ENCODE measurements around the gene TSFM.

Gene TSFM

GRCh38 chr12:57746025-57746424 lies 36.6 kb upstream of the TSFM start:
- H3K9ac ChIP-seq (ENCODE audit: low read length in 5 of 5), result no peak overlapping the region
- H3K4me3 ChIP-seq (ENCODE audit: low read depth in 1 of 5, low read length in 5 of 5), result peak overlapping the region in 3 of 5 donors; percentile 92 to 96 (median 93)
- peak overlapping the region; percentile 99 for H3K27ac ChIP-seq (ENCODE audit: low read depth, low read length)
- peaks cover 0 to 4% (median 2%) of the 10 kb centered on the region in 5 donors for H3K27me3 ChIP-seq (ENCODE audit: control insufficient read depth in 5 of 5, insufficient read depth in 4 of 5, low read length in 5 of 5)
- H3K36me3 ChIP-seq (ENCODE audit: control insufficient read depth in 5 of 5, insufficient read depth in 5 of 5, low read length in 5 of 5), result peaks cover 13 to 44% (median 31%) of the 10 kb centered on the region in 5 donors
- peaks cover 5 to 26% (median 24%) of the 10 kb centered on the region in 5 donors for H3K4me1 ChIP-seq (ENCODE audit: control insufficient read depth in 5 of 5, insufficient read depth in 5 of 5, low read length in 5 of 5)
- H3K9me3 ChIP-seq (ENCODE audit: control insufficient read depth in 5 of 5, low read length in 5 of 5), result no peaks in the 10 kb centered on the region

- Histone ChIP-seq H3K9ac (ENCODE audit: low read length in 5 of 5) (no peak overlapping the region), H3K4me3 (ENCODE audit: low read depth in 1 of 5, low read length in 5 of 5) (no peak overlapping the region), H3K9me3 (ENCODE audit: control insufficient read depth in 5 of 5, low read length in 5 of 5) (no peaks in the 10 kb centered on the region), H3K4me1 (ENCODE audit: control insufficient read depth in 5 of 5, insufficient read depth in 5 of 5, low read length in 5 of 5) (peaks cover 10 to 38% (median 34%) of the 10 kb centered on the region in 5 donors), H3K36me3 (ENCODE audit: control insufficient read depth in 5 of 5, insufficient read depth in 5 of 5, low read length in 5 of 5) (peaks cover 13 to 44% (median 31%) of the 10 kb centered on the region in 5 donors), H3K27me3 (ENCODE audit: control insufficient read depth in 5 of 5, insufficient read depth in 4 of 5, low read length in 5 of 5) (no peaks in the 10 kb centered on the region), H3K27ac (ENCODE audit: low read depth, low read length) (no peak overlapping the region)
Measured at GRCh38 chr12:57749061-57749460, 33.5 kb upstream of the TSFM start.

- peaks cover 13 to 44% (median 31%) of the 10 kb centered on the region in 5 donors for H3K36me3 ChIP-seq (ENCODE audit: control insufficient read depth in 5 of 5, insufficient read depth in 5 of 5, low read length in 5 of 5)
- peak overlapping the region; percentile 66 to 92 (median 81) for H3K4me3 ChIP-seq (ENCODE audit: low read depth in 1 of 5, low read length in 5 of 5)
- no peaks in the 10 kb centered on the region for H3K9me3 ChIP-seq (ENCODE audit: control insufficient read depth in 5 of 5, low read length in 5 of 5)
- H3K4me1 ChIP-seq (ENCODE audit: control insufficient read depth in 5 of 5, insufficient read depth in 5 of 5, low read length in 5 of 5), result peaks cover 9 to 37% (median 30%) of the 10 kb centered on the region in 5 donors
- no peaks in the 10 kb centered on the region for H3K27me3 ChIP-seq (ENCODE audit: control insufficient read depth in 5 of 5, insufficient read depth in 4 of 5, low read length in 5 of 5)
- peak overlapping the region; percentile 74 to 92 (median 86) for H3K9ac ChIP-seq (ENCODE audit: low read length in 5 of 5)
- H3K27ac ChIP-seq (ENCODE audit: low read depth, low read length), result peak overlapping the region; percentile 94
Measured at GRCh38 chr12:57750561-57751431, 31.8 kb upstream of the TSFM start.

GRCh38 chr12:57751432-57751787 lies 31.2 kb upstream of the TSFM start:
- peak overlapping the region; percentile 94 for H3K27ac ChIP-seq (ENCODE audit: low read depth, low read length)
- no peaks in the 10 kb centered on the region for H3K9me3 ChIP-seq (ENCODE audit: control insufficient read depth in 5 of 5, low read length in 5 of 5)
- peak overlapping the region; percentile 74 to 92 (median 86) for H3K9ac ChIP-seq (ENCODE audit: low read length in 5 of 5)
- H3K27me3 ChIP-seq (ENCODE audit: control insufficient read depth in 5 of 5, insufficient read depth in 4 of 5, low read length in 5 of 5), result no peaks in the 10 kb centered on the region
- peaks cover 13 to 42% (median 31%) of the 10 kb centered on the region in 5 donors for H3K36me3 ChIP-seq (ENCODE audit: control insufficient read depth in 5 of 5, insufficient read depth in 5 of 5, low read length in 5 of 5)
- H3K4me3 ChIP-seq (ENCODE audit: low read depth in 1 of 5, low read length in 5 of 5), result peak overlapping the region; percentile 66 to 92 (median 81)
- H3K4me1 ChIP-seq (ENCODE audit: control insufficient read depth in 5 of 5, insufficient read depth in 5 of 5, low read length in 5 of 5), result peaks cover 9 to 37% (median 34%) of the 10 kb centered on the region in 5 donors

GRCh38 chr12:57751788-57752667 lies 30.6 kb upstream of the TSFM start, which contains the start of gene CDK4:
Gene CDK4 (minus strand): TSS chr12:57752310. CDS start chr12:57751717, 593 bp downstream.
- H3K9ac ChIP-seq (ENCODE audit: low read length in 5 of 5), result peak within 1 kb of the TSS; percentile 74 to 92 (median 86)
- H3K4me3 ChIP-seq (ENCODE audit: low read depth in 1 of 5, low read length in 5 of 5), result peak within 1 kb of the TSS; percentile 66 to 92 (median 81)
- peak within 1 kb of the TSS; percentile 94 for H3K27ac ChIP-seq (ENCODE audit: low read depth, low read length)
- H3K36me3 ChIP-seq (ENCODE audit: control insufficient read depth in 5 of 5, insufficient read depth in 5 of 5, low read length in 5 of 5), result peaks cover 11 to 36% (median 27%) of the 10 kb centered on the region in 5 donors
- no peaks in the 10 kb centered on the region for H3K27me3 ChIP-seq (ENCODE audit: control insufficient read depth in 5 of 5, insufficient read depth in 4 of 5, low read length in 5 of 5)
- H3K4me1 ChIP-seq (ENCODE audit: control insufficient read depth in 5 of 5, insufficient read depth in 5 of 5, low read length in 5 of 5), result peaks cover 9 to 42% (median 35%) of the 10 kb centered on the region in 5 donors
- H3K9me3 ChIP-seq (ENCODE audit: control insufficient read depth in 5 of 5, low read length in 5 of 5), result no peaks in the 10 kb centered on the region

- H3K9ac ChIP-seq (ENCODE audit: low read length in 5 of 5), result no peak overlapping the region
- H3K27ac ChIP-seq (ENCODE audit: low read depth, low read length), result peak overlapping the region; percentile 7
- peaks cover 5 to 31% (median 24%) of the 10 kb centered on the region in 5 donors for H3K36me3 ChIP-seq (ENCODE audit: control insufficient read depth in 5 of 5, insufficient read depth in 5 of 5, low read length in 5 of 5)
- peaks cover 9 to 42% (median 35%) of the 10 kb centered on the region in 5 donors for H3K4me1 ChIP-seq (ENCODE audit: control insufficient read depth in 5 of 5, insufficient read depth in 5 of 5, low read length in 5 of 5)
- H3K4me3 ChIP-seq (ENCODE audit: low read depth in 1 of 5, low read length in 5 of 5), result peak overlapping the region; percentile 42 to 83 (median 66)
- no peaks in the 10 kb centered on the region for H3K27me3 ChIP-seq (ENCODE audit: control insufficient read depth in 5 of 5, insufficient read depth in 4 of 5, low read length in 5 of 5)
- peaks cover 0 to under 1% (median 0%) of the 10 kb centered on the region in 5 donors for H3K9me3 ChIP-seq (ENCODE audit: control insufficient read depth in 5 of 5, low read length in 5 of 5)
Measured at GRCh38 chr12:57752668-57753000, 30.0 kb upstream of the TSFM start.

- no peak overlapping the region for H3K9ac ChIP-seq (ENCODE audit: low read length in 5 of 5)
- H3K27ac ChIP-seq (ENCODE audit: low read depth, low read length), result no peak overlapping the region
- H3K4me3 ChIP-seq (ENCODE audit: low read depth in 1 of 5, low read length in 5 of 5), result no peak overlapping the region
- peaks cover 9 to 42% (median 35%) of the 10 kb centered on the region in 5 donors for H3K4me1 ChIP-seq (ENCODE audit: control insufficient read depth in 5 of 5, insufficient read depth in 5 of 5, low read length in 5 of 5)
- H3K9me3 ChIP-seq (ENCODE audit: control insufficient read depth in 5 of 5, low read length in 5 of 5), result peaks cover 0 to 12% (median 3%) of the 10 kb centered on the region in 5 donors
- peaks cover 0 to 32% (median 24%) of the 10 kb centered on the region in 5 donors for H3K36me3 ChIP-seq (ENCODE audit: control insufficient read depth in 5 of 5, insufficient read depth in 5 of 5, low read length in 5 of 5)
- H3K27me3 ChIP-seq (ENCODE audit: control insufficient read depth in 5 of 5, insufficient read depth in 4 of 5, low read length in 5 of 5), result no peaks in the 10 kb centered on the region
Measured at GRCh38 chr12:57753756-57754337, 28.7 kb upstream of the TSFM start.

- Histone ChIP-seq H3K4me3 (ENCODE audit: low read depth in 1 of 5, low read length in 5 of 5) (peak within 1 kb of the TSS; percentile 58 to 76 (median 69)), H3K9me3 (ENCODE audit: control insufficient read depth in 5 of 5, low read length in 5 of 5) (peaks cover 0 to 16% (median 3%) of the 10 kb centered on the region in 5 donors), H3K9ac (ENCODE audit: low read length in 5 of 5) (peak within 1 kb of the TSS in 4 of 5 donors; percentile 17 to 77 (median 70)), H3K36me3 (ENCODE audit: control insufficient read depth in 5 of 5, insufficient read depth in 5 of 5, low read length in 5 of 5) (peaks cover 0 to 30% (median 21%) of the 10 kb centered on the region in 5 donors), H3K27me3 (ENCODE audit: control insufficient read depth in 5 of 5, insufficient read depth in 4 of 5, low read length in 5 of 5) (no peaks in the 10 kb centered on the region), H3K27ac (ENCODE audit: low read depth, low read length) (no peak within 1 kb of the TSS), H3K4me1 (ENCODE audit: control insufficient read depth in 5 of 5, insufficient read depth in 5 of 5, low read length in 5 of 5) (peaks cover 9 to 42% (median 35%) of the 10 kb centered on the region in 5 donors)
Measured at GRCh38 chr12:57754411-57755193, 28.0 kb upstream of the TSFM start, which contains the start of gene MARCHF9. Gene MARCHF9 (plus strand): TSS chr12:57755103. CDS start chr12:57755529, 426 bp downstream.

GRCh38 chr12:57755194-57755453 lies 27.5 kb upstream of the TSFM start:
- H3K4me1 ChIP-seq (ENCODE audit: control insufficient read depth in 5 of 5, insufficient read depth in 5 of 5, low read length in 5 of 5), result peaks cover 9 to 42% (median 35%) of the 10 kb centered on the region in 5 donors
- H3K27me3 ChIP-seq (ENCODE audit: control insufficient read depth in 5 of 5, insufficient read depth in 4 of 5, low read length in 5 of 5), result no peaks in the 10 kb centered on the region
- peaks cover 0 to 16% (median 3%) of the 10 kb centered on the region in 5 donors for H3K9me3 ChIP-seq (ENCODE audit: control insufficient read depth in 5 of 5, low read length in 5 of 5)
- H3K36me3 ChIP-seq (ENCODE audit: control insufficient read depth in 5 of 5, insufficient read depth in 5 of 5, low read length in 5 of 5), result peaks cover 0 to 26% (median 20%) of the 10 kb centered on the region in 5 donors
- peak overlapping the region in 3 of 5 donors; percentile 69 to 73 (median 69) for H3K4me3 ChIP-seq (ENCODE audit: low read depth in 1 of 5, low read length in 5 of 5)
- H3K27ac ChIP-seq (ENCODE audit: low read depth, low read length), result no peak overlapping the region
- no peak overlapping the region for H3K9ac ChIP-seq (ENCODE audit: low read length in 5 of 5)
